22Rv1 (cell line): Measurements from ENCODE around the gene COPS7A.

ENCODE experiments used
- H3K27ac ChIP-seq: fragments of 450-650 bp; 2 replicates; pipeline ENCODE4 v1.5.1; 2017
- CTCF ChIP-seq: fragments of 450-650 bp; IDR thresholded peaks from 2 replicates; pipeline ENCODE4 v1.5.1; 2017; ENCODE audit warnings: mild to moderate bottlenecking
- ZFX ChIP-seq: fragments of 450-650 bp; IDR thresholded peaks from 2 replicates; pipeline ENCODE4 v1.6.1; 2017; ENCODE audit warnings: antibody characterized with exemption, borderline replicate concordance

COPS7A gene

GRCh38 chr12:6752921-6753771 lies 29.3 kb downstream of the COPS7A start, which contains the start of gene MLF2:
TSS of gene MLF2 (minus strand) at chr12:6753141. CDS start at chr12:6752334, 807 bp downstream.
- no peak for TF ChIP-seq ZFX
- TF ChIP-seq CTCF = no peak
- peak within 1 kb of the TSS; percentile 97 for H3K27ac ChIP-seq

DNA sequence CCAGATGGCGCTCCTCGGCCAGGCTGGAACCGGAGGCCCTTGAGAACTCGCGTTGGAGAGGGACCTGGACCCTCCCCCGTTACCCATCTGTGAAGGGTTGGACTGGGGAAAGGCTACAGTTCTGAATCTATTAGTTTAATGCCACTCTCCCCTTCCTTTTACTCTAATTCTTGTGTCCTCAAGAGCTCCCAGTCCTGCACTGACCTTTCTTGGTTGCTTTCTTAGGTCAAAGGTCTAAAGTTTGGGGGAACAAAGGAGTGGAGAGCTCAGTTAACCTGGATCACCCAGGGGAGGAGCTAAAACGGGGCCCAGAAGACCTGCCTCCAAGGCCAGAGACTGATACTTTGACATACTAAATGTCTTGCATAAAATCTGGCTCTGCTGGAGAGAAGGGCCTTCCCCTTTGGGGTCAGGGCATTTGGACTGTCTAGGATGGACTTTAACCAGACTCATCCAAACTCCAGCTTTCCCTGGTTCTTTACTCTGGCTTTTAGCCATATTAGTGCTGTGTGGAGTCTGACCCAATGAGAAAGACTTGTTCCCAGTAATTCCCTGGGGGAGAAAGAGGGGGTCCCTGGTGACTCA lies 30.0 kb downstream of the COPS7A start:
- TF ChIP-seq CTCF = peak; percentile 99
- no peak for TF ChIP-seq ZFX
- peak overlapping the region; percentile 97 for H3K27ac ChIP-seq

GRCh38 chr12:6754411-6754810 lies 30.6 kb downstream of the COPS7A start:
- peak overlapping the region; percentile 97 for H3K27ac ChIP-seq
- no peak for TF ChIP-seq ZFX
- no peak for TF ChIP-seq CTCF

DNA sequence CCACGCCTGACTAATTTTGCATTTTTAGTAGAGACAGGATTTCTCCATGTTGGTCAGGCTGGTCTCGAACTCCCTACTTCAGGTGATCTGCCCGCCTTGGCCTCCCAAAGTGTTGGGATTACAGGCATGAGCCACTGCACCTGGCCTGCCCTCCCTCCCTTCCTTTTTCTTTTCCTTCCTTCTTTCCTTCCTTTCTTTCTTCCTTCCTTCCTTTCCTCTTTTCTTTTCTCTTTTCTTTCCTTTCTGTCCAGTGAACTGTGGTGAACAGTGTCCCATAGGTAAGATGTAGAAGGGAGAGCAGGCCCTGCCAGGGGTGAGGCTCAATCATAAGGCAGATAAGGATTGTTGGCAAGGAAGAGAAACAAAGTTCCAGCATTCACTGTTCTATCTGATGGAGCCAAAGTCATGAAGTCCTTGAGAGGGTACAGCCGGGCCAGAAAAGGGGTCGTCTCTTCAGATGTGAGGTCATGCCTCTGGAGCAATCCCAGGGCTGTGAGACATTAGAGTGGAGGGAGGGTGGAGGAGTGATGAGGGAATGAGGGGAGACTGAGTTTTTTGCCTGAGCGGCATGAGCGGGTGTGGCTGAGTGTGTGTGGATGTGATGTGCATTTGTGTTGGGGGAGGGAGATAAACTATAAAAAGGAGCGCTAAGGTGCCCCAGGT lies 33.3 kb downstream of the COPS7A start:
- TF ChIP-seq ZFX (no peak), CTCF (no peak)
- no peak overlapping the region; the same call in 1 of the 2 replicates for H3K27ac ChIP-seq

GRCh38 chr12:6758506-6759095 lies 34.8 kb downstream of the COPS7A start:
- TF ChIP-seq CTCF = no peak
- no peak for TF ChIP-seq ZFX
- H3K27ac ChIP-seq = no peak overlapping the region

DNA sequence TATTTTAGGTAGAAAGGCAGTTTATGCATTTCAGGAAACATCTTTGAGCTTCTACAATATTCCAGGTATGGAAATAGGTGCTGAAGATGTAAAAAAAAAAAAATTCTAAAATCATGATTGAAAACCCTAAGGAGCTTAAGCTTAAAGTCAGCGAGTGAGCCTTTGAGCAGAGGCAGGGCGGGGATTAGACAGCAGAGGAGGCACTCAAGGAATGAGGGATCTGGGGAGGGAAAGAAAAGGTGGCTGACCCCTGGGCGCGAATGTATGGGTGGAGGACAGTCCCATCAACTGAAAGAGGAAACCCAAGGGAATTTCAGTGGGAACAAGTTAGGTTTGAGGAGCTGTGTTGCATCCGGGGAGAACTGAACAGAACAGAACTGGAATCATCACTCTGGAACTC lies 35.9 kb downstream of the COPS7A start:
- no peak overlapping the region for H3K27ac ChIP-seq
- TF ChIP-seq ZFX (no peak), CTCF (no peak)

GRCh38 chr12:6763380-6763779 lies 39.5 kb downstream of the COPS7A start:
- no peak for TF ChIP-seq CTCF
- no peak for TF ChIP-seq ZFX
- H3K27ac ChIP-seq = peak overlapping the region; percentile 99
